B cell (primary cell): Measurements from ENCODE around the gene RNF149. TPM values are rescaled to one million over a fixed set of nuclear protein-coding genes. Genes with fewer than 3 reads are reported as not detected.

ENCODE experiments used
- ATAC-seq: fragments of 200-7000 bp; cut with Tn5 transposase; one replicate; pipeline ENCODE4 v1.10.0; 2021; ENCODE audit warnings: low read depth, mild to moderate bottlenecking, moderate number of reproducible peaks, moderate library complexity
- CTCF ChIA-PET: fragments of 350-600 bp; sonication (Branson Sonifier 250); formaldehyde crosslinking; loops from one replicate; lab custom pipeline; 2021; ENCODE audit warnings: antibody characterized with exemption, inconsistent platforms; lab: Charles Lee
- POLR2A ChIA-PET: fragments of 350-600 bp; sonication (Branson Sonifier 250); formaldehyde crosslinking; loops from one replicate; lab custom pipeline; 2021; ENCODE audit warnings: antibody characterized with exemption; lab: Charles Lee
- DNase-seq: peaks from one replicate; pipeline ENCODE4 v3.0.0; 2013
- H2AFZ ChIP-seq: 2 replicates; pipeline ENCODE4 v1.6.1; 2012; ENCODE audit warnings: mild to moderate bottlenecking, low read depth, low read length; ENCODE audit not compliant: insufficient read depth, poor library complexity, severe bottlenecking
- H3K27ac ChIP-seq, 2 donors: 1 replicate in 1 of 2; 2 replicates in 1 of 2; pipeline ENCODE4 v1.5.1; 2012 to 2013; ENCODE audit warnings: low read length in 2 of 2, mild to moderate bottlenecking in 2 of 2, moderate library complexity in 1 of 2
- H3K27me3 ChIP-seq, 4 experiments: fragments of 200-600 bp in 1 of 4; sonication (generic) in 1 of 4; replicated peaks in 1 of 4; 1 replicate in 2 of 4; 2 replicates in 2 of 4; pipeline versions ENCODE4 v1.6.1 to v1.7.0; 2013 to 2016; ENCODE audit warnings: low read length in 3 of 4, mild to moderate bottlenecking in 2 of 4, mixed read lengths in 1 of 4, moderate library complexity in 1 of 4; ENCODE audit not compliant: insufficient read depth in 4 of 4, control insufficient read depth in 3 of 4; ENCODE audit errors: control extremely low read depth in 1 of 4
- H3K36me3 ChIP-seq, 2 experiments: replicated peaks in 1 of 2; 1 replicate in 1 of 2; 2 replicates in 1 of 2; pipeline versions ENCODE4 v1.6.1 to v1.7.1; 2013; ENCODE audit warnings: low read length in 1 of 2; ENCODE audit not compliant: insufficient read depth in 2 of 2, control insufficient read depth in 1 of 2; ENCODE audit errors: control extremely low read depth in 1 of 2, extremely low read depth in 1 of 2
- H3K4me1 ChIP-seq, 2 donors: fragments of 200-600 bp in 1 of 2; sonication (generic) in 1 of 2; 1 replicate in 1 of 2; 2 replicates in 1 of 2; pipeline versions ENCODE4 v1.5.1 to v1.6.1; 2013 to 2017; ENCODE audit warnings: low read length in 2 of 2; ENCODE audit not compliant: control insufficient read depth in 2 of 2, insufficient read depth in 2 of 2
- H3K4me2 ChIP-seq: replicated peaks from 2 replicates; pipeline ENCODE3; 2012; ENCODE audit warnings: mild to moderate bottlenecking, low read depth, low read length; ENCODE audit not compliant: poor library complexity, severe bottlenecking
- H3K4me3 ChIP-seq, 5 experiments: fragments of 200-600 bp in 1 of 5; sonication (generic) in 1 of 5; 1 replicate in 3 of 5; 2 replicates in 2 of 5; pipeline versions ENCODE4 v1.5.1 to v1.7.0; 2011 to 2016; ENCODE audit warnings: low read length in 4 of 5, mild to moderate bottlenecking in 4 of 5, low read depth in 2 of 5, control low read depth in 1 of 5, moderate library complexity in 1 of 5; ENCODE audit not compliant: insufficient read depth in 1 of 5; ENCODE audit errors: control extremely low read depth in 1 of 5, extremely low read depth in 1 of 5
- H3K79me2 ChIP-seq: fragments of 200-600 bp; sonication (generic); one replicate; pipeline ENCODE4 v1.6.0; 2016; ENCODE audit warnings: low read length; ENCODE audit not compliant: control insufficient read depth, insufficient read depth
- H3K9ac ChIP-seq: fragments of 200-600 bp; sonication (generic); 2 replicates; pipeline ENCODE4 v1.6.1; 2017; ENCODE audit warnings: mild to moderate bottlenecking, low read length, moderate library complexity
- H3K9me3 ChIP-seq, 3 donors: one replicate each; pipeline versions ENCODE4 v1.6.1 to v1.7.1; 2013; ENCODE audit warnings: low read length in 2 of 3; ENCODE audit not compliant: control insufficient read depth in 2 of 3, insufficient read depth in 1 of 3; ENCODE audit errors: control extremely low read depth in 1 of 3
- H4K20me1 ChIP-seq: 2 replicates; pipeline ENCODE4 v1.6.0; 2012; ENCODE audit warnings: mild to moderate bottlenecking, low read length; ENCODE audit not compliant: insufficient read depth, control insufficient read depth, poor library complexity, severe bottlenecking
- H3K27ac Mint-ChIP-seq: one replicate; pipeline ENCODE4 v1.8.0; 2021; ENCODE audit warnings: mixed read lengths
- H3K27me3 Mint-ChIP-seq: one replicate; pipeline ENCODE4 v1.8.0; 2021; ENCODE audit warnings: mixed read lengths
- H3K4me1 Mint-ChIP-seq: one replicate; pipeline ENCODE4 v1.8.0; 2021; ENCODE audit warnings: mixed read lengths
- H3K4me3 Mint-ChIP-seq: one replicate; pipeline ENCODE4 v1.8.0; 2021; ENCODE audit warnings: mixed read lengths
- H3K9me3 Mint-ChIP-seq: one replicate; pipeline ENCODE4 v1.8.0; 2022; ENCODE audit warnings: mixed read lengths; ENCODE audit not compliant: insufficient read depth
- CTCF ChIP-seq: fragments of 200-600 bp; IDR thresholded peaks from one replicate; pipeline ENCODE4 v1.8.0; 2022; ENCODE audit warnings: antibody characterized with exemption, mild to moderate bottlenecking
- EZH2 ChIP-seq: IDR thresholded peaks from 2 replicates; pipeline ENCODE4 v1.6.1; 2012; ENCODE audit warnings: borderline replicate concordance, low read depth, mild to moderate bottlenecking, moderate library complexity, low read length; ENCODE audit not compliant: insufficient read depth, poor library complexity, severe bottlenecking
- WGBS: methylation state at CpG from one replicate; pipeline ENCODE4 v1.1.5; 2013; ENCODE audit warnings: missing lambda C conversion rate; ENCODE audit not compliant: insufficient coverage; 5-methylcytosine and 5-hydroxymethylcytosine counted together
- intact Hi-C: fragments of 100-400 bp; cut with micrococcal nuclease; formaldehyde crosslinking; loops from one replicate; pipeline ENCODE4 v1.10.0; 2022
- polyA plus RNA-seq: library from polyadenylated mRNA; depleted of rRNA; stranded (reverse); fragments of >200 nt; gene quantifications from 2 replicates; pipeline ENCODE4 v1.2.3, GENCODE V29; 2012
- total RNA-seq, 2 donors: library from RNA; stranded (reverse); fragments of 120-200 nt in 1 of 2; gene quantifications; 1 replicate in 1 of 2; 2 replicates in 1 of 2; pipeline versions ENCODE4 v1.2.3 to v1.2.4, GENCODE V29; 2013 to 2022

RNF149 gene
- total and polyA plus RNA-seq, 2 donors (not counting 1 experiment from before 2014, with no cell fraction given) = 28.2 to 71.6 TPM

GRCh38 chr2:101348883-101349282 lies 40.4 kb upstream of the RNF149 start:
- H3K27me3 ChIP-seq = peaks cover 0 to 2% (median 0%) of the 10 kb centered on the region in 4 experiments
- TF ChIP-seq EZH2 (no peak), CTCF (no peak)
- H3K9ac ChIP-seq = no peak overlapping the region
- H2AFZ ChIP-seq = no peak overlapping the region
- POLR2A ChIA-PET = no interaction called here
- intact Hi-C loops = loop anchor here (10.0 kb wide), 1 partner anchor 1096 kb away; no protein-coding TSS in a partner anchor
- Mint-ChIP-seq H3K27ac (no peak overlapping the region), H3K9me3 (no peaks in the 10 kb centered on the region), H3K4me3 (no peak overlapping the region), H3K4me1 (peaks cover 2% of the 10 kb centered on the region), H3K27me3 (no peaks in the 10 kb centered on the region)
- no peaks in the 10 kb centered on the region for H3K4me1 ChIP-seq
- no CpG with 5 or more reads among the region's 1 CpG for WGBS
- no peak overlapping the region for H3K27ac ChIP-seq
- CTCF ChIA-PET = interaction anchor here (1.2 to 5.6 kb wide), 4 partner anchors 8 to 892 kb away, joined by 5 to 17 read pairs (median 8); no protein-coding TSS in a partner anchor
- H3K4me2 ChIP-seq = no peak overlapping the region
- no peak for ATAC-seq
- no peak overlapping the region for H3K4me3 ChIP-seq
- H3K79me2 ChIP-seq = no peaks in the 10 kb centered on the region
- no peaks in the 10 kb centered on the region for H4K20me1 ChIP-seq
- no peak for DNase-seq
- no peaks in the 10 kb centered on the region for H3K9me3 ChIP-seq
- H3K36me3 ChIP-seq = no peaks in the 10 kb centered on the region

- intact Hi-C loops = loop anchor here (10.0 kb wide), 1 partner anchor 1098 kb away; no protein-coding TSS in a partner anchor
- DNase-seq = no peak
- H3K27me3 ChIP-seq = peaks cover 0 to 2% (median 0%) of the 10 kb centered on the region in 4 experiments
- no peak overlapping the region for H3K4me3 Mint-ChIP-seq
- H3K4me1 ChIP-seq = peaks cover 0 to 5% of the 10 kb centered on the region in 2 donors
- no peaks in the 10 kb centered on the region for H3K9me3 Mint-ChIP-seq
- H3K27me3 Mint-ChIP-seq = no peaks in the 10 kb centered on the region
- H3K27ac ChIP-seq = no peak overlapping the region
- H3K79me2 ChIP-seq = no peaks in the 10 kb centered on the region
- no peak overlapping the region for H3K27ac Mint-ChIP-seq
- POLR2A ChIA-PET = no interaction called here
- H3K4me3 ChIP-seq = no peak overlapping the region
- H2AFZ ChIP-seq = no peak overlapping the region
- peaks cover 0 to 5% (median 0%) of the 10 kb centered on the region in 3 donors for H3K9me3 ChIP-seq
- WGBS = no CpG with 5 or more reads among the region's 3 CpGs
- H3K9ac ChIP-seq = no peak overlapping the region
- CTCF ChIA-PET = interaction anchor here (0.7 to 5.6 kb wide), 6 partner anchors 15 to 894 kb away, joined by 3 to 17 read pairs (median 6); partner anchors contain the start of gene CREG2
- no peak overlapping the region for H3K4me2 ChIP-seq
- ATAC-seq = no peak
- H3K36me3 ChIP-seq = no peaks in the 10 kb centered on the region
- H3K4me1 Mint-ChIP-seq = peaks cover 6% of the 10 kb centered on the region
- TF ChIP-seq CTCF = no peak
- H4K20me1 ChIP-seq = no peaks in the 10 kb centered on the region
Observed at GRCh38 chr2:101346909-101347308, 38.4 kb upstream of the RNF149 start.
